Rectal smooth muscle tissue (tissue), 1 donor: ENCODE measurements around the gene SNED1.
A peak's percentile ranks its signal among the peaks of the same experiment; 100 is the strongest.

Experiments used
- H3K27ac ChIP-seq: one replicate; pipeline ENCODE4 v1.7.0; 2013; ENCODE audit warnings: low read depth, low read length, inconsistent platforms
- H3K27me3 ChIP-seq: one replicate; pipeline ENCODE4 v1.7.0; 2013; ENCODE audit warnings: low read length; ENCODE audit not compliant: control insufficient read depth, insufficient read depth
- H3K36me3 ChIP-seq: one replicate; pipeline ENCODE4 v1.7.0; 2013; ENCODE audit warnings: low read length; ENCODE audit not compliant: control insufficient read depth, insufficient read depth
- H3K4me1 ChIP-seq: one replicate; pipeline ENCODE4 v1.7.0; 2013; ENCODE audit warnings: low read length; ENCODE audit not compliant: control insufficient read depth, insufficient read depth
- H3K4me3 ChIP-seq: one replicate; pipeline ENCODE4 v1.7.0; 2013; ENCODE audit warnings: low read length
- H3K9ac ChIP-seq: one replicate; pipeline ENCODE4 v1.7.0; 2013; ENCODE audit warnings: low read length

Gene SNED1

GRCh38 chr2:240987588-240987987, 10.8 kb upstream of the SNED1 start:
- Histone ChIP-seq H3K27me3 (peaks cover under 1% of the 10 kb centered on the region), H3K27ac (no peak overlapping the region), H3K9ac (no peak overlapping the region), H3K36me3 (no peaks in the 10 kb centered on the region), H3K4me3 (no peak overlapping the region), H3K4me1 (no peaks in the 10 kb centered on the region)

DNA sequence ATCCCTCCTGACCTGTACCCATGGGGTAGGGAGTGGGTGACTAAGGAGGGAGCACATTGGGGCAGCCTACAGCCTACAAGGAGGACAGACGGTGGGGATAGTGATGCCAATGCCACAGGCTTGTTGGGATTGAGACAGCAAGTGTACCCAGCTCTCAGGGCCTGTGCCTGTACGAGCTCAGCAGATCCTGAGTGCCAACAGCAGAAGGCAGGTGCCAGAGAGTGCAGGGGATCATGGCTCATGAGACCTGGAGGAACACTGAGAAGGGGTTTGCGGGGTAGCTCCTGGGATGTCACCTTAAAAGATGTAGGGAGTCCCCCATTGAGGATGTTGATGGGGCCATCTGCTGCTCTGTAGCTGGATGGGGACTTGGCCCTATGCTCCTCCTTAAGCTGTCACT, 10.3 kb upstream of the SNED1 start:
- Histone ChIP-seq H3K9ac (no peak overlapping the region), H3K27ac (no peak overlapping the region), H3K27me3 (peaks cover 5% of the 10 kb centered on the region), H3K36me3 (no peaks in the 10 kb centered on the region), H3K4me1 (no peaks in the 10 kb centered on the region), H3K4me3 (no peak overlapping the region)

GRCh38 chr2:240988571-240989271, 9.7 kb upstream of the SNED1 start:
- Histone ChIP-seq H3K36me3 (no peaks in the 10 kb centered on the region), H3K9ac (no peak overlapping the region), H3K4me3 (no peak overlapping the region), H3K27ac (no peak overlapping the region), H3K27me3 (peaks cover 5% of the 10 kb centered on the region), H3K4me1 (no peaks in the 10 kb centered on the region)

DNA sequence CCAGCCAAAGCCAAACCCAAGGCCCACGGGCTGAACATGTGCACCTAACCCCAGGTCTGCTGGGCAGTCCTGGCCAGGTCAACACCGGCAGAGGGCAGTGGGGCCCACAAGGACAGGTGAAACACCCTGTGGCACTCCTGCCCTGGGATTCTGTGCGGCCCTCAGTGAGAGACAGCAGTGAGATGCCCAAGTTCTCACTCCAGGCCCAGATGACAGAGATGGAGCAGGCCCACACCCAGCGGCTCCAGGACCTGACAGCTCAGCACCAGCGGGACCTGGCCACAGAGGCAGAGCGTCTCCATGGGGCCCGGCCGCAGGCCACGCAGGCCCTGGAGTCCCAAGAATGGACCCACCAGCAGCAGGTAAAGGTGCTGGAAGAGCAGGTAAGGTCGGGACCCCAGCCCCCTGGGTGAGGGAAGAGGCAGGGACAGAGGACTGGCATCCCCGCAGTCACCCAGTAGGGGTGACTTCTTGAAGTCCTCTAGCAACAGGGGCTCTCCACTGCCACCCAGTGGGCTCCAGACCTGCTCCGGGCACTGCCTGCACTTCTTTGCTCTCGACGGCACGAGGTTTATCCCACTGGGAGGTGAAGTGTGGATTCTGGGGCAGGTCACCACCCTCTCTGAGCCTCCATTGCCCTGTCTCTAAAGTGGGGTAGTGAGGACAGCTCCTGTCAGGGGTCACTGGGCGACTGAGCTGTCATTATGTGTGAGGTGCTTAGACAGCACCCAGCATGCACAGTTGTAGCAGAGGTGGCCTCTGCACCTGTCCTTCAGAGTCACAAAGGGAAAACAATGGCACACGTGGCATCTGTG, 8.8 kb upstream of the SNED1 start:
- Histone ChIP-seq H3K36me3 (no peaks in the 10 kb centered on the region), H3K4me1 (no peaks in the 10 kb centered on the region), H3K27me3 (peaks cover 5% of the 10 kb centered on the region), H3K4me3 (no peak overlapping the region), H3K9ac (no peak overlapping the region), H3K27ac (no peak overlapping the region)

GRCh38 chr2:240990266-240990529, 8.2 kb upstream of the SNED1 start:
- Histone ChIP-seq H3K36me3 (no peaks in the 10 kb centered on the region), H3K4me3 (no peak overlapping the region), H3K9ac (no peak overlapping the region), H3K27ac (no peak overlapping the region), H3K4me1 (no peaks in the 10 kb centered on the region), H3K27me3 (peaks cover 5% of the 10 kb centered on the region)

DNA sequence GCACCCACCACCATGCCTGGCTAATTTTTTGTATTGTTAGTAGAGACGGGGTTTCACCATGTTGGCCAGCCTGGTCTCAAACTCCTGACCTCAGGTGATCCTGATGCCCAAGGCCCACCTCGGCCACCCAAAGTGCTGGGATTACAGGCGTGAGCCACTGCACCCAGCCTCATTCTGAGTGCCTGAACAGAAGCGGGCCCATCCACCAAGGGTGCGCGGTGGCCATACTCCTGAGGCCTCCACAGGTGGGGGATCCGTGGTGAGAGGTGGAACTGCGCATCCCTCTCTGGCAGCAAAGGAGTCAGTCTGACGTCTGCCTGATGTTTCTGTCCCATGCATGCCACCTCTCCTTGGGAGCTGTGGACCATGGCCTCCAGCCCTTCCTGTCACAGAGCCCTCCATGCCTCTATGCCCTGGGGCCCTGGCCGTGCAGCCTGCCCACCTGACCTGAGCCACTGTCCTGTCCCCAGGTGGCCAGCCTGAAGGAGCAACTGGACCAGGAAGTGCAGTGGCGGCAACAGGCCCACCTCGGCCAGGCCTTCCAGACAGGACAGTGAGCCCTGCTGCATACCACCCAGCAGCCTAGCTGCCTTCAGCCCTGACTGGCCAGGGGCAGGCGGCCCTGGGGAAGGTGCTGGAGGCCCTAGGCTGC, 7.6 kb upstream of the SNED1 start:
- peaks cover 5% of the 10 kb centered on the region for H3K27me3 ChIP-seq
- no peak overlapping the region for H3K9ac ChIP-seq
- no peaks in the 10 kb centered on the region for H3K4me1 ChIP-seq
- H3K27ac ChIP-seq, result peak overlapping the region; percentile 0
- H3K36me3 ChIP-seq, result no peaks in the 10 kb centered on the region
- no peak overlapping the region for H3K4me3 ChIP-seq

DNA sequence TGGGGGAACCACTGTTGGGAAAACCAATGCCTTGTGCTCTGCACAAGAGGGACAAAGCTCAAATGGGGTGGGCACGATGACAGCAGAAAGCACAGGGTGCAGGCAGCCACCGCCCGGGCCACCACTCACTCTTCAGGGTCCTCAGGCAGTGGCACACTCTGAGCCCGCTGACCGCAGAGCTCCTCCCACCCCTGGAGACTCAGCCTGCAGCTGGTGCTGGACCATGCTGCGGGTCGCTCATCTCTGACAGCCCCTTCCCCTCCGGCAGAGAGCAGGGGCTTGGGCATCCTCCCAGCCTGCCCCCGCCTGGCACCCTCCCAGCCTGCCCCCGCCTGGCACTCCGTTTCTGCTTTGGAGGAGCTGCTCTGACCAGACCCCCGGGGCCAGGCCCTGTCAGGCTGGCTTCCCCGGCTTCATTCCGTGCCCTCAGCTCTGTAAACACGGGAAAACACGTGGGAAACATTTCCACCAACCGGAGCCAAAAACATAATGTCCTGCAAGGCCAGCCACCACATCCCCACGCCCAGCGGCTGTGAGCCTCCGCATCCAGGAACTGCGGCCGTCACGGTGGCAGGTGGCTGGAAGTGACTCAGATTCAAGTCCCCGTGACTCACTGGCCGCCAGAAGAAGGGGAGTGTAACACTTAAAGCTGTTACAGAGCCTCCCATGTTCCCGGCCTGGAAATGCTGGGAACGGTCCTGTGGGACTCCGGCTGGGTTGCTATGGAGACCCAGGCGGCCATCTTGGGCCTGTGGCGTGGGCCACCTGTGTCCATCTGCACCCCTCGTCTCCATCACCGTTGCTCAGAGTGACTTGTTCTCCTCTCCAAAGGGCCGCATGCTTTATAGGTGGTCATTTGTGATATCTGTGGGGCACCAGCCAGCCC, 6.8 kb upstream of the SNED1 start:
- peak overlapping the region; percentile 0 for H3K27ac ChIP-seq
- H3K27me3 ChIP-seq, result peaks cover 5% of the 10 kb centered on the region
- H3K4me1 ChIP-seq, result no peaks in the 10 kb centered on the region
- H3K4me3 ChIP-seq, result no peak overlapping the region
- no peak overlapping the region for H3K9ac ChIP-seq
- no peaks in the 10 kb centered on the region for H3K36me3 ChIP-seq

- H3K4me3 ChIP-seq, result no peak overlapping the region
- no peak overlapping the region for H3K27ac ChIP-seq
Measured at GRCh38 chr2:240992572-240993291, 5.7 kb upstream of the SNED1 start.

GRCh38 chr2:240993446-240994170, 4.8 kb upstream of the SNED1 start:
- Histone ChIP-seq H3K4me3 (no peak overlapping the region), H3K27ac (no peak overlapping the region), H3K27me3 (peaks cover 5% of the 10 kb centered on the region), H3K4me1 (no peaks in the 10 kb centered on the region), H3K36me3 (no peaks in the 10 kb centered on the region), H3K9ac (no peak overlapping the region)

More at GRCh38 chr2:240992572-240993291, 5.7 kb upstream of the SNED1 start:
- Histone ChIP-seq H3K4me1 (no peaks in the 10 kb centered on the region), H3K9ac (no peak overlapping the region), H3K36me3 (no peaks in the 10 kb centered on the region), H3K27me3 (peaks cover 5% of the 10 kb centered on the region)

GRCh38 chr2:240994171-240994896, 4.1 kb upstream of the SNED1 start:
- H3K27ac ChIP-seq, result no peak overlapping the region
- H3K9ac ChIP-seq, result no peak overlapping the region
- H3K27me3 ChIP-seq, result peaks cover 5% of the 10 kb centered on the region
- H3K4me1 ChIP-seq, result no peaks in the 10 kb centered on the region
- H3K36me3 ChIP-seq, result no peaks in the 10 kb centered on the region
- H3K4me3 ChIP-seq, result no peak overlapping the region
